ENCODE measurements around the gene ACAP1.

Gene ACAP1

GRCh38 chr17:7391307-7391706, 55.0 kb downstream of the ACAP1 start:
- DNase-seq = no peak

- no peak for DNase-seq
Measured at GRCh38 chr17:7392696-7393612, 56.6 kb downstream of the ACAP1 start.

GRCh38 chr17:7393613-7394451, 57.5 kb downstream of the ACAP1 start:
- DNase-seq = no peak

- DNase-seq = peak; percentile 71 to 79
Measured at GRCh38 chr17:7394452-7395191, 58.3 kb downstream of the ACAP1 start, which contains the start of gene PLSCR3. Gene PLSCR3 (minus strand): TSS chr17:7394525. CDS start chr17:7394110, 415 bp downstream.

- no peak for DNase-seq
Measured at GRCh38 chr17:7396147-7396546, 59.8 kb downstream of the ACAP1 start.

- no peak for DNase-seq
Measured at GRCh38 chr17:7398612-7399011, 62.3 kb downstream of the ACAP1 start.
